HUES6 (cell line): ENCODE measurements around the gene AQP12B.
"Not testable (repeated sequence)": the region's sequence is repeated elsewhere in the genome, so short reads cannot be mapped to it uniquely, and the experiment has no call there.

Experiments
- H3K27ac ChIP-seq: 2 replicates; pipeline ENCODE4 v1.7.0; 2013; ENCODE audit warnings: low read depth, mild to moderate bottlenecking, low read length, inconsistent platforms
- H3K27me3 ChIP-seq: 2 replicates; pipeline ENCODE4 v1.6.1; 2013; ENCODE audit warnings: low read length; ENCODE audit not compliant: control insufficient read depth, insufficient read depth
- H3K36me3 ChIP-seq: 2 replicates; pipeline ENCODE4 v1.6.1; 2013; ENCODE audit warnings: low read length; ENCODE audit not compliant: control insufficient read depth, insufficient read depth
- H3K4me1 ChIP-seq: 2 replicates; pipeline ENCODE4 v1.6.1; 2013; ENCODE audit warnings: low read length; ENCODE audit not compliant: control insufficient read depth, insufficient read depth
- H3K4me3 ChIP-seq: 2 replicates; pipeline ENCODE4 v1.5.1; 2013; ENCODE audit warnings: low read depth, low read length
- H3K9ac ChIP-seq: one replicate; pipeline ENCODE4 v1.6.1; 2013; ENCODE audit warnings: mild to moderate bottlenecking, low read length
- H3K9me3 ChIP-seq: 2 replicates; pipeline ENCODE4 v1.6.1; 2013; ENCODE audit warnings: low read depth, low read length; ENCODE audit not compliant: control insufficient read depth, insufficient read depth

AQP12B gene

DNA sequence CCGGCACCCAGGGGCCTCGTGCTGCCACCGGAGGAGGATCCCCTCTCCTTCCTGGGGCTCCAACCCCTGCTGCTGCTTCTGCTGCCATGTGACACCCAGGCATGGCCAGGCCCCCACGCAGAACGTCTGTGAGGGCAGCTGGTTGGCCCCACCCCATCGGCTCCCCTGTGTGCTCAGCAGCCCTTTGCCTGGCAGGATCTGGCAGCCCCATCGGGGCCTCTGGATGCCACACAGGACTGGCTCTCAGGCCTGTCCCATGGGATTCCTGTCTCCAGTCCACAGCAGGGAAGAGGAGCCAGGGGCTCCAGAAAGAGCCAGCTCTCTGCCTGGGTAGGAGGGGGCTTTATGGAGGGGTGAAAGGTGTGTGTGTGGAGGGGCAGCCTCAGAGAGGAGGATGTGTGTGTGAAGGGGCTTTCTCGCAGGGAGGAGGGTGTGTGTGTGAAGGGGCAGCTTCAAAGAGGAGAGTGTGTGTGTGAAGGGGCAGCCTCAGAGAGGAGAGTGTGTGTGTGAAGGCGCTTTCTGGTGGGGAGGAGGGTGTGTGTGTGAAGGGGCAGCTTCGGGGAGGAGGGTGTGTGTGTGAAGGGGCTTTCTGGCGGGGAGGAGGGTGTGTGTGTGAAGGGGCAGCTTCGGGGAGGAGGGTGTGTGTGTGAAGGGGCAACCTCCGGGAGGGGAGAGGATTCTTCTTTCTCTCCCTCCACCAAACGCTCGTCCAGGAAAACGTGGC is 8.1 kb downstream of the AQP12B start:
- H3K4me3 ChIP-seq, H3K9me3 ChIP-seq, H3K9ac ChIP-seq, H3K27ac ChIP-seq, H3K36me3 ChIP-seq, H3K4me1 ChIP-seq: not testable (repeated sequence)
- peaks cover 14% of the 10 kb centered on the region for H3K27me3 ChIP-seq

DNA sequence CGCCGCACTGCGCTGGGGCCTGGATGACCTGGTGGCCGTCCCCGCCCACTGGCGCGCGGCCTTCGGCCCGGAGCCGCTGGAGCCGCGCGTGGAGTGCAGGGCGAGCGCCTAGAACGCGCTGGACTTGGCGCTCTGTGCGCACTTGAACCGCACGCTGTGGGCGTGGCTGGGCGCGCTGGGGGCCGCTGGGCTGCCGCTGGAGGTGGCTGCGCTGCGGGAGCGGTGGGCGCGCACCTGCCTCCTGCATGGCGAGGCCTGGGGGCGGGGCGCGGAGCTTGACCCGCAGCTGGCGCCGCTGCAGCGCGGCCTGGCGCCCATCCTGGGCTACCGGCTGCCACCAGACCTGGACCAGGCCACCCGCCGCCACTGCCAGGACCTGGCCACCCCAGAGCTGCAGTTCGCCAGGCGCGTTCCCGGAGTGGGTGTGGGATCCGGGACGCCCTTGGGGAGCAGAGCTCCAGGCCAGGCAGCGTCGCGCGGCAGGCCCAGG is 9.9 kb downstream of the AQP12B start:
- H3K27ac ChIP-seq = no peak overlapping the region
- H3K27me3 ChIP-seq = peaks cover 14% of the 10 kb centered on the region
- peak overlapping the region; percentile 20; the same call in 1 of the 2 replicates for H3K4me3 ChIP-seq
- no peaks in the 10 kb centered on the region for H3K9me3 ChIP-seq
- no peaks in the 10 kb centered on the region for H3K36me3 ChIP-seq
- H3K4me1 ChIP-seq = no peaks in the 10 kb centered on the region
- H3K9ac ChIP-seq = no peak overlapping the region

DNA sequence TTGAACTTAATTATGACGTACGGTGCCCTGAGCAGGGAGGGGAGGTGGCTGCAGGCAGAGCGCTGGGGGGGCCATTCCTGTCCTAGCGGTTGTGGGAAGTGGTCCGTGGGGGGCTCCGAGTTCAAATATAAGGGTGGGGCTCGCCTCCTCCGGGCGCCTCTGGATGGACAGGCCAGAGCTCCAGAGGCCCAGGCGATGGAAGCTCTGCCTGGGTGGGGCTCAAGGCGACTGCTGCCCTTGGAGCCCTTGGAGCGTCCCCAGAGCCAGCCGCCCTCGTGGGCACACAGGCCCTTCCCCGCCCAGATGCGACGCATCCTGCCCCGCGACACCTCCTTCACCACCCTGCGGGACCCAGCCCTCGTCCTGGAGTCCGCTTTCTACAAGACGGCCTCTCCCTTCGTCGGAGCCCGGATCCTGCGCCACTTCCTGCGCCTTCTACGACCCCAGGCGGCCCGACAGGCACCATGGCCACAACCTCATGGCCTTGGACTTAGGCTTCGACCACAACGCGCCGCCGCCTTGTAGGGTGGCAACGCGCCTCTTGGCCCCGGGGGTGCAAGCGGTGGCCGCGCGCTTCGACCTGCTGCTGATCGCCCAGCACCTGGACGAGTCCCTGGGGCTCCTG is 10.5 kb downstream of the AQP12B start:
- Histone ChIP-seq H3K9ac (no peak overlapping the region), H3K4me1 (no peaks in the 10 kb centered on the region), H3K36me3 (no peaks in the 10 kb centered on the region), H3K9me3 (no peaks in the 10 kb centered on the region), H3K27me3 (peaks cover 14% of the 10 kb centered on the region), H3K4me3 (peak overlapping the region; percentile 20; the same call in 1 of the 2 replicates), H3K27ac (no peak overlapping the region)

DNA sequence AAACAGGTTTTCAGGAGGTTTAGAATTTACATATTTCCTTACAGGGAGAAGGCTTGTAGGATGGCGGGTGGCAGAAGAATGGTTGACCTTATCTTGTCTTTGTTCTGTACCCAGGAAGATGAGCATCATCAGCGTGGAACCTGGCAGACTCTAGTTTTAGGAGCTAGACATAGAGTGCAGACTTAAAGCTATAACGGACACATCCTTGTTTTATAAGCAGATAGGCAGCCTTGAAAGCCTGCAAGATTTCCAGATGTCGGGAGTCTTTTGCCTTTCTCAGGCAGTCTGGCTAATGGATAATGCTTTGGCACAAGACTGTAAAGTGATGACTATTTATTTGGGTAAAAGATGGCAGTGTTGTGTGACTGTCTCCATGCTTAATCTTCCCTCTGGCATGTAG is 11.7 kb downstream of the AQP12B start:
- no peak overlapping the region for H3K9ac ChIP-seq
- no peak overlapping the region for H3K27ac ChIP-seq
- no peak overlapping the region for H3K4me3 ChIP-seq
- H3K36me3 ChIP-seq = no peaks in the 10 kb centered on the region
- peaks cover 14% of the 10 kb centered on the region for H3K27me3 ChIP-seq
- no peaks in the 10 kb centered on the region for H3K4me1 ChIP-seq
- no peaks in the 10 kb centered on the region for H3K9me3 ChIP-seq

DNA sequence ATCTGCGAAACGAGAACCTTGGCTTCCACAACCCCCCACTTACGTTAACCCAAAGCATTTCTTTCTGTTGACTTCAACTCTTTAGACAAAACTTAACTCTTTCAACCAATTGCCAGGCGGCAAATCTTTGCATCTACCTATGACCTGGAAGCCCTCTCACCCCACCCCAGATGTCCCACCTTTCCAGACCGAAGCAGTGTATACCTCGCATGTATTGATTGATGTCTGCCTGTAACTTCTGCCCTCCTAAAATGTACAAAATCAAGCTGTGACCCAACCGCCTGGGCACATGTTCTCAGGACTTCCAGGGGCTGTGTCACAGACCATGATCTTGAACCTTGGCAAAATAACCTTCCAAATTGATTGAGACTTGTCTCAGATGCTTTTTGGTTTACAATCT is 12.3 kb downstream of the AQP12B start:
- Histone ChIP-seq H3K27ac (no peak overlapping the region), H3K4me3 (no peak overlapping the region), H3K27me3 (peaks cover 14% of the 10 kb centered on the region), H3K9ac (no peak overlapping the region), H3K4me1 (no peaks in the 10 kb centered on the region), H3K36me3 (no peaks in the 10 kb centered on the region), H3K9me3 (peaks cover 2% of the 10 kb centered on the region; the same call in 1 of the 2 replicates)

DNA sequence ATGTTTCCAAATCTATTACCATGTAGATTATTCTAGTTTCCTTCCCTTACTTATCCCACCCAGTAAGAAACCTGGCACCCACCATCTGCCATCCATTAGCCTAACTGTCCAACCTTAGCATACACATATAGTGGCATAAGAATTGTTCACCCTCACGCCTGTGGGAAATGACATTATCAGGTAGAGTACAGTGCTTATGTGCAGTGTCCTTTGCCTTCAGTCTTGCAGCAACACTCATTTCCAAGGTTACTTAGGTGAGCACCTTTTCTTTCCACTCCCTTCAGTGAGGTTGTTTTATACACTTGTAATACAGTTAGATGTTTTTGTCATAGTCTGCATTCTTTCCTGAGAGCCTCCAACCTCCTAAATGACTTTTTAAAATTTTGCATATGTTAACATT is 18.1 kb downstream of the AQP12B start:
- Histone ChIP-seq H3K36me3 (no peaks in the 10 kb centered on the region), H3K9me3 (peaks cover 10% of the 10 kb centered on the region), H3K4me1 (no peaks in the 10 kb centered on the region), H3K9ac (no peak overlapping the region), H3K4me3 (no peak overlapping the region), H3K27ac (no peak overlapping the region), H3K27me3 (no peaks in the 10 kb centered on the region)

DNA sequence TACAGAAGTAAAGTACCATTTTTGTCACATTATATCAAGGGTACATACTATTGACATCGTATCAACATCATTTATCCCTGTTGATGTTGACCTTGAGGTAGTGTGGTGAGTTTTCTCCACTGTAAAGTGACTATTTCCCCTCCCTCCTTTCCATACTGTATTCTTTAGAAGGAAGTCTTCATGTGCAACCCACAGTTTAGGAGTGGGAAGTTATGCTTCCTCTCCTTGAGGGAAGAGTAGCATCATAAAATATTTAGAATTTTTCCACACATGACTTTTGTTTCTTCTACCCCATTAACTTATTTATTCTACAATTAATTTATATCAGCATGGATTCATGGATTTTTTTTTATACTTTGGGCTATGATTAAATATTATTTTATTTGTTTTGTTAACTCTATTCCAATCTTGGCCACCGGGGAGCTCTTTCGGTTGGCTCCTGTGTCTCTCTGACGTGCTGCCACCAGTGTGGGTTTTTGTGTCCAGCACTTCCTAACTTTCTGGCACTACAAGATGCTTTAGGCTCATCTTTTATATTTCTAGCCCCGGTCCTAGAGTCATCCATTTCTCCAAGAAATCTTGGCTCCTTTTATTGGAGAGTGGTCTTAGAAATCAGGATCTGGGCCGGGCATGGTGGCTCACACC is 19.0 kb downstream of the AQP12B start:
- Histone ChIP-seq H3K9me3 (peaks cover 10% of the 10 kb centered on the region), H3K27me3 (peaks cover 4% of the 10 kb centered on the region), H3K4me3 (no peak overlapping the region), H3K36me3 (no peaks in the 10 kb centered on the region), H3K9ac (no peak overlapping the region), H3K27ac (no peak overlapping the region), H3K4me1 (no peaks in the 10 kb centered on the region)

DNA sequence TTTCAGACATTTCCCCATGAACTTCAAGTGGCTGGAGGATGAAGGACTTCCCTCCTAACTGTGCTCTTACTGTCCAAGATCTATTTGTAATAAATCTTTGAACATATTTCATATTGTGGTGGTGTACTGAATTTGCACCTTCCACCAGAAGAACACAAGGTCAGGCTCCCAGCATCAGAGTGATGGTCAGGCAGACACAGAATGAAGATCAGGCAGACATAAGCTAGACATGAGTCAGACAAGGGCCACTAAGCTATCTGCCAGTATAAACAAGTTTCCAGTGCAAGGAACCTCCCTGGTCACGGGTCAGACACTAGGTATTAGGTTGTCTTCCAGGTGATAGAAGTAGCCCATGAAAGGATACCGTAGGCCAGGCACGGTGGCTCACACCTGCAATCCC is 20.0 kb downstream of the AQP12B start:
- Histone ChIP-seq H3K9me3 (peaks cover 10% of the 10 kb centered on the region), H3K27me3 (peaks cover 4% of the 10 kb centered on the region), H3K36me3 (no peaks in the 10 kb centered on the region), H3K27ac (no peak overlapping the region), H3K9ac (no peak overlapping the region), H3K4me3 (no peak overlapping the region), H3K4me1 (no peaks in the 10 kb centered on the region)

DNA sequence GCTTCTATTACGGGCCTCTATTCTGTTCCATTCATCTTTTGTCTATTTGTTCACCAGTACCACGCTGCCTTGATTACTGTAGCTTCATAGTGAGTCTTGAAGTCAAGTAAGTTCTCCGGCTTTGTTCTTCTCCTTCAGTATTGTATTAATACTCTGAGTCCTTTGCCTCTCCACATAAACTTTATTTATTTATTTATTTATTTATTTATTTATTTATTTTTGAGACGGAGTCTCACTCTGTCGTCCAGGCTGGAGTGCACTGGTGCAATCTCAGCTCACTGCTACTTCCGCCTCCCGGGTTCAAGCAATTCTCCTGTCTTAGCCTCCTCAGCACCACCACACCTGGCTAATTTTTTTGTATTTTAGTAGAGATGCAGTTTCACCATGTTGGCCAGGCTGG is 22.8 kb downstream of the AQP12B start:
- not testable (repeated sequence) for H3K9ac ChIP-seq, H3K4me1 ChIP-seq, H3K9me3 ChIP-seq, H3K4me3 ChIP-seq, H3K36me3 ChIP-seq, H3K27me3 ChIP-seq, H3K27ac ChIP-seq

DNA sequence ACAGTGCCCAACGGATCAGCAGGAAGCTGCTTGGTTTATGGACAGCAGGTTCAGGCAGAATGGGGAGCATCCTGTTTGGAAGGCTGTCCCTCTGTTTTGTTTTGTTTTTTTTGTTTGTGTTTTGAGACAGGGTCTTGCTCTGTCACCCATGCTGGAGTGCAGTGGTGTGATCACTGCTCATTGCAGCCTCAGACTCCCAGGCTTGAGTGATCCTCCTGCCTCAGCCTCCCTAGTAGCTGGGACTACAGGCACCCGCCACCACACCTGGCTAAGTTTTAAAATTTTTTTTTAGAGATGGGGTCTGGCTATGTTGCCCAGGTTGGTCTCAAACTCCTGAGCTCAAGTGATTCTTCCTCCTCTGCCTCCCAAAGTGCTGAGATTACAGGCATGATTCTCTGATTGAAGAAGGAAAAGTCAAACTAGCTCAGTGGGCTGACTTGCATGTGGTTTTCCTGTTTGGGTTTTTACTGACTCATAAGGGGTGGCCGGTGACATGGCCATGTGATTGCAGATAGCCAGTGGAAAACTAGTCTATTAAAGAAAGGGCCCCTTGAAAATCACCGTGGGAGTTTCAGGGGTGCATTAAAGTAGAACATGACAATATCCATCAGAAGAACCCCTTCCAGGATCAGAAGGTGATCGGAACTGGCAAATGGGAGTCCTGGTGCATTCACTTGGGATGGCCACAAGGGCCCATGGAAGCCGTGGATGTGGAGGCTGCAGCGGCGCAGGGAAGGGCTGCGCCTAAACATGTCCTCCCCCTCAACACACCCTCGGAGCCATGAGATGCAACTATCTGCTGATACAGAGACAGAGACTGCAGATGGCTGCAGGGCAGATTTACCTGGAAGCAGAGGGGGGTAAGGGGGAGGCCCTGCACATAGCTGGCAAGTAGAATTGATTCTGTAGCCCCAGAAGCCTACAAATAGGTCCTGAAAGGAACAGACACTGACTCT is 26.5 kb downstream of the AQP12B start:
- Histone ChIP-seq H3K27me3 (peaks cover 15% of the 10 kb centered on the region), H3K4me1 (no peaks in the 10 kb centered on the region), H3K27ac (no peak overlapping the region), H3K36me3 (no peaks in the 10 kb centered on the region), H3K4me3 (no peak overlapping the region), H3K9me3 (no peaks in the 10 kb centered on the region; the same call in 1 of the 2 replicates), H3K9ac (no peak overlapping the region)
